ENCODE data around the gene MTHFD2L. TPM values are rescaled to one million over a fixed set of nuclear protein-coding genes. Genes with fewer than 3 reads are reported as not detected.

MTHFD2L gene
- polyA plus RNA-seq, 1 donor from 2014 or later = 43.5 TPM

- Histone ChIP-seq H3K27me3 (ENCODE audit: insufficient read depth, low read depth, low read length) (no peaks in the 10 kb centered on the region), H3K27ac (ENCODE audit: low read length) (no peak overlapping the region), H2AFZ (ENCODE audit: low read depth, low read length) (no peak overlapping the region), H3K79me2 (replicated peaks; ENCODE audit: insufficient read depth, low read length) (no peaks in the 10 kb centered on the region), H3K4me3 (ENCODE audit: low read length) (no peak overlapping the region), H3K9me2 (ENCODE audit: insufficient read depth, low read length) (no peaks in the 10 kb centered on the region), H3K36me3 (ENCODE audit: insufficient read depth, low read length) (no peaks in the 10 kb centered on the region), H3K9ac (ENCODE audit: low read length) (no peak overlapping the region), H4K20me1 (ENCODE audit: insufficient read depth) (no peaks in the 10 kb centered on the region), H3K4me2 (ENCODE audit: low read length) (no peak overlapping the region), H3K9me3 (ENCODE audit: low read length) (no peaks in the 10 kb centered on the region), H3F3A (ENCODE audit: insufficient read depth, low read length, poor library complexity, severe bottlenecking) (no peaks in the 10 kb centered on the region)
- TF ChIP-seq SMC3 (conservative IDR thresholded peaks at IDR 0.05; ENCODE audit: poor library complexity) = no peak
- no peak for TF ChIP-seq EP300 (conservative IDR thresholded peaks at IDR 0.05; ENCODE audit: poor library complexity, severe bottlenecking)
- no peak for TF ChIP-seq MXI1 (conservative IDR thresholded peaks at IDR 0.05; ENCODE audit: poor library complexity, severe bottlenecking)
- no peak for TF ChIP-seq EZH2 (IDR thresholded peaks at IDR 0.05; ENCODE audit: borderline replicate concordance, insufficient read depth, low read length, poor library complexity, severe bottlenecking)
- no peak for TF ChIP-seq TAF1 (IDR thresholded peaks at IDR 0.05; ENCODE audit: low read depth)
- TF ChIP-seq CTCF (IDR thresholded peaks at IDR 0.05; ENCODE audit: poor library complexity, severe bottlenecking) = no peak
- TF ChIP-seq REST (IDR thresholded peaks at IDR 0.05; ENCODE audit: borderline replicate concordance) = no peak
- TF ChIP-seq RAD21 (conservative IDR thresholded peaks at IDR 0.05) = no peak
- no peak for TF ChIP-seq POLR2AphosphoS5 (IDR thresholded peaks at IDR 0.05)
Measured at GRCh38 chr4:74190919-74191397, 33.0 kb downstream of the MTHFD2L start.

DNA sequence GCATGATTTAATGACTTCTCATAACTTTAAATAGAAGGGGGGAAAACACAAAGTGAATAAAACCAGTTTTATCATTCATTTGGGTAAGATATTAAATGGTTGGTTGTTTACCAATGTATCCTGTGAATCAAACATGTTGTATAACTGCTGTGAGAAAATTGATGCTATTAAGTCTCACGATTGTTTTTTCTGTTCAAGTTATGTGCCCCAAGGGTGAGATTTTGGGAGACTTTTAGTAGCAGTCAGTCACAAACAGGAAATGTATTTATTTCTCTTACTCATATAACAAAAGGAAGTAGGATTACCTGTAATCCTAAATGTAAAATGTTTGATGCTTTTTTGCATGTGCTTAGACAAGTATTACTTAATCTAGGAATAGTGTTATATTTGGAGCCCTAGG, 39.2 kb downstream of the MTHFD2L start:
- Histone ChIP-seq H3K4me2 (ENCODE audit: low read length) (no peak overlapping the region), H3K9me3 (ENCODE audit: low read length) (no peaks in the 10 kb centered on the region), H3K9ac (ENCODE audit: low read length) (no peak overlapping the region), H4K20me1 (ENCODE audit: insufficient read depth) (no peaks in the 10 kb centered on the region), H3F3A (ENCODE audit: insufficient read depth, low read length, poor library complexity, severe bottlenecking) (no peaks in the 10 kb centered on the region), H3K36me3 (ENCODE audit: insufficient read depth, low read length) (no peaks in the 10 kb centered on the region), H3K79me2 (replicated peaks; ENCODE audit: insufficient read depth, low read length) (no peaks in the 10 kb centered on the region), H2AFZ (ENCODE audit: low read depth, low read length) (no peak overlapping the region), H3K27ac (ENCODE audit: low read length) (no peak overlapping the region), H3K4me3 (ENCODE audit: low read length) (no peak overlapping the region), H3K27me3 (ENCODE audit: insufficient read depth, low read depth, low read length) (no peaks in the 10 kb centered on the region), H3K9me2 (ENCODE audit: insufficient read depth, low read length) (no peaks in the 10 kb centered on the region)
- TF ChIP-seq EZH2 (IDR thresholded peaks at IDR 0.05; ENCODE audit: borderline replicate concordance, insufficient read depth, low read length, poor library complexity, severe bottlenecking) (no peak), TAF1 (IDR thresholded peaks at IDR 0.05; ENCODE audit: low read depth) (no peak), POLR2AphosphoS5 (IDR thresholded peaks at IDR 0.05) (no peak), SMC3 (conservative IDR thresholded peaks at IDR 0.05; ENCODE audit: poor library complexity) (no peak), EP300 (conservative IDR thresholded peaks at IDR 0.05; ENCODE audit: poor library complexity, severe bottlenecking) (no peak), RAD21 (conservative IDR thresholded peaks at IDR 0.05) (no peak), REST (IDR thresholded peaks at IDR 0.05; ENCODE audit: borderline replicate concordance) (no peak), MXI1 (conservative IDR thresholded peaks at IDR 0.05; ENCODE audit: poor library complexity, severe bottlenecking) (no peak), CTCF (IDR thresholded peaks at IDR 0.05; ENCODE audit: poor library complexity, severe bottlenecking) (no peak)

Data from neural cell (in vitro differentiated cells).